Lung (tissue), 16 donors: ENCODE results near the gene PRSS27. TPM values are rescaled to one million over a fixed set of nuclear protein-coding genes. Genes with fewer than 3 reads are reported as not detected.

Source experiments
- ATAC-seq: fragments of 200-7000 bp; cut with Tn5 transposase; one replicate; pipeline ENCODE4 v1.9.1; 2020; ENCODE audit warnings: moderate number of reproducible peaks; ENCODE audit not compliant: insufficient read depth, low FRiP score
- DNase-seq, 3 donors: peaks; one replicate each; pipeline ENCODE4 v3.0.0-alpha.2; 2013 to 2017
- H3K27ac ChIP-seq, 2 donors: one replicate each; pipeline ENCODE4 v1.5.1; 2013; ENCODE audit warnings: mild to moderate bottlenecking in 2 of 2, moderate library complexity in 2 of 2, control low read depth in 1 of 2, inconsistent platforms in 1 of 2, low read depth in 1 of 2, low read length in 1 of 2
- H3K27me3 ChIP-seq, 3 donors: one replicate each; pipeline ENCODE4 v1.5.1; 2013; ENCODE audit warnings: low read length in 2 of 3; ENCODE audit not compliant: control insufficient read depth in 3 of 3, insufficient read depth in 3 of 3
- H3K36me3 ChIP-seq, 4 donors: one replicate each; pipeline ENCODE4 v1.5.1; 2013; ENCODE audit warnings: low read length in 4 of 4, mild to moderate bottlenecking in 1 of 4, moderate library complexity in 1 of 4; ENCODE audit not compliant: control insufficient read depth in 4 of 4, insufficient read depth in 4 of 4
- H3K4me1 ChIP-seq, 5 donors: one replicate each; pipeline ENCODE4 v1.5.1; 2013; ENCODE audit warnings: low read length in 5 of 5, mild to moderate bottlenecking in 2 of 5, moderate library complexity in 1 of 5; ENCODE audit not compliant: control insufficient read depth in 5 of 5, insufficient read depth in 5 of 5
- H3K4me3 ChIP-seq: one replicate; pipeline ENCODE4 v1.5.1; 2013; ENCODE audit warnings: mild to moderate bottlenecking, control low read depth, moderate library complexity
- H3K9ac ChIP-seq, 2 donors: one replicate each; pipeline ENCODE4 v1.5.1; 2013; ENCODE audit warnings: low read length in 2 of 2, control low read depth in 1 of 2; ENCODE audit not compliant: insufficient read depth in 1 of 2
- H3K9me3 ChIP-seq, 4 donors: one replicate each; pipeline ENCODE4 v1.5.1; 2013; ENCODE audit warnings: low read length in 3 of 4, mild to moderate bottlenecking in 1 of 4, moderate library complexity in 1 of 4; ENCODE audit not compliant: control insufficient read depth in 4 of 4, insufficient read depth in 3 of 4
- CTCF ChIP-seq: IDR thresholded peaks from 2 replicates; pipeline ENCODE4 v1.5.1; 2012; ENCODE audit warnings: mild to moderate bottlenecking; ENCODE audit errors: control extremely low read depth, extremely low read depth
- WGBS, 2 donors: extraction: QIAGEN DNeasy Blood & Tissue Kit; methylation state at CpG; one replicate each; pipeline ENCODE4 v1.1.7; 2013; 5-methylcytosine and 5-hydroxymethylcytosine counted together
- long read RNA-seq, 5 donors: transcript quantifications; one replicate each; lab custom pipeline, GENCODE V29; 2026
- polyA plus RNA-seq, 2 donors: library from polyadenylated mRNA; stranded (reverse); fragments of 200-250 nt; gene quantifications; one replicate each; pipeline ENCODE4 v1.2.1, GENCODE V29; 2013
- total RNA-seq, 2 donors: library from RNA; depleted of rRNA in 1 of 2; stranded (reverse); fragments of >200 nt in 1 of 2; gene quantifications; one replicate each; pipeline ENCODE4 v1.2.1, GENCODE V29; 2014 to 2021
- donor health status: control.
- donor health status: control.
- donor health status: Bipolar disorder and iron deficiency.
- donor health status: healthy.
- donor health status: DM: yes; HTN: yes; CAD: no.

The PRSS27 gene
- total RNA-seq (1 to 10 TPM; 1.1 to 2.4 TPM), polyA plus RNA-seq (1 to 10 TPM; 1.8 to 2.5 TPM)
- long read RNA-seq, donor 1: 0 reads
- long read RNA-seq, donor 2, partial matches to known transcripts: 0 of 2 reads
- long read RNA-seq, donor 2, other reads (novel, unspliced or antisense): 0 of 2 reads
- long read RNA-seq, donor 3, partial matches to known transcripts: 0 of 2 reads
- long read RNA-seq, donor 3, other reads (novel, unspliced or antisense): 0 of 2 reads
- long read RNA-seq, donor 4, partial matches to known transcripts: 0 of 1 reads
- long read RNA-seq, donor 4, other reads (novel, unspliced or antisense): 0 of 1 reads
- long read RNA-seq, donor 5, partial matches to known transcripts: 0 of 2 reads
- long read RNA-seq, donor 5, other reads (novel, unspliced or antisense): 0 of 2 reads

GRCh38 chr16:2720064-2720457 lies at the start of gene PRSS27:
PRSS27 (minus strand) TSS chr16:2720224; CDS start chr16:2720160, 64 bp downstream.
- Histone ChIP-seq H3K9ac (no peak within 1 kb of the TSS), H3K27me3 (no peaks in the 10 kb centered on the region), H3K4me3 (peak within 1 kb of the TSS; percentile 44), H3K36me3 (no peaks in the 10 kb centered on the region), H3K27ac (peak within 1 kb of the TSS; percentile 55 to 82), H3K4me1 (peaks cover 0 to 11% (median 3%) of the 10 kb centered on the region in 5 donors), H3K9me3 (no peaks in the 10 kb centered on the region)
- no peak for TF ChIP-seq CTCF
- ATAC-seq (no peak), DNase-seq (no peak)
- WGBS, 2 donors: 82 to 91% methylated on average over 26 of the region's 26 CpGs

DNA sequence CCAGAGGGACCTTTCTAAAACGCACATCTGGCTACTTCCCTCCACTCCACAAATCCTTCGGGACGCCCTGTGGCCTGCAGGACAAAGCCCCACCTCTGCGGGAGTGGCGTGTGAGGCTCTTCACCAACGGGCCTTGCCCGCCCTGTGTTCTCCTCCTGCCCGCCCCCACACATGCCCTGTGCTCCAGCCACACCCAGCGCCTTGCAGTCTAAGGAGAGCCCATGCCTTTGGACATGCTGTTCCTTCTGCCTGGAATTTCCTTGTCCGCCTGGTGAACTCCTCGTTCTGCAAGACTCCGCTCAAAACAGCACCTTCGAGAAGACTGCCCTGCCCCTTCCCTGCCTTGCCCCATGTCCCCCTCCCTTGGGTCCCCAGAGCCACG lies 49.6 kb upstream of the PRSS27 start:
- no peak overlapping the region for H3K4me3 ChIP-seq
- H3K27ac ChIP-seq: peak overlapping the region in 1 of 2 donors; percentile 21
- peaks cover 0 to 2% (median 0%) of the 10 kb centered on the region in 4 donors for H3K9me3 ChIP-seq
- no peaks in the 10 kb centered on the region for H3K27me3 ChIP-seq
- DNase-seq: no peak
- no peak for TF ChIP-seq CTCF
- H3K4me1 ChIP-seq: peaks cover 0 to 4% (median 0%) of the 10 kb centered on the region in 5 donors
- WGBS, 2 donors: 76 to 84% methylated on average over 14 of the region's 14 CpGs
- peak; percentile 61 for ATAC-seq
- H3K9ac ChIP-seq: no peak overlapping the region
- peaks cover 39 to 90% (median 67%) of the 10 kb centered on the region in 4 donors for H3K36me3 ChIP-seq

GRCh38 chr16:2769100-2769529 lies 49.1 kb upstream of the PRSS27 start:
- H3K27ac ChIP-seq: no peak overlapping the region
- no peak overlapping the region for H3K4me3 ChIP-seq
- H3K27me3 ChIP-seq: no peaks in the 10 kb centered on the region
- DNase-seq (no peak), ATAC-seq (no peak)
- 84 to 87% methylated on average over 10 to 11 of the region's 11 CpGs for WGBS, 2 donors
- no peak overlapping the region for H3K9ac ChIP-seq
- no peak for TF ChIP-seq CTCF
- H3K9me3 ChIP-seq: peaks cover 0 to 2% (median 0%) of the 10 kb centered on the region in 4 donors
- H3K4me1 ChIP-seq: peaks cover 0 to 4% (median 0%) of the 10 kb centered on the region in 5 donors
- H3K36me3 ChIP-seq: peaks cover 44 to 91% (median 71%) of the 10 kb centered on the region in 4 donors
